BLaER1 treated with 17β-estradiol and CSF1 and Interleukin-3, amounts not matched to agents 10 nM and 100 nM (cell line): ENCODE results near the gene POC5.

ENCODE experiments used
- H3K27ac ChIP-seq, 11 experiments: shearing (Covaris generic); formaldehyde crosslinking; 2 replicates each; pipeline ENCODE4 v1.8.1; 2022
- H3K27me3 ChIP-seq, 11 experiments: shearing (Covaris generic); formaldehyde crosslinking; 2 replicates each; pipeline ENCODE4 v1.8.1; 2022
- H3K36me3 ChIP-seq, 11 experiments: shearing (Covaris generic); formaldehyde crosslinking; 2 replicates each; pipeline ENCODE4 v1.8.1; 2022
- H3K4me1 ChIP-seq, 10 experiments: shearing (Covaris generic); formaldehyde crosslinking; 2 replicates each; pipeline ENCODE4 v1.8.1; 2022
- H3K4me2 ChIP-seq, 11 experiments: shearing (Covaris generic); formaldehyde crosslinking; 2 replicates each; pipeline ENCODE4 v1.8.1; 2022
- H3K4me3 ChIP-seq, 10 experiments: shearing (Covaris generic); formaldehyde crosslinking; 2 replicates each; pipeline ENCODE4 v1.8.1; 2022
- H3K9ac ChIP-seq, 11 experiments: shearing (Covaris generic); formaldehyde crosslinking; 2 replicates each; pipeline ENCODE4 v1.8.1; 2022
- H3K9me3 ChIP-seq, 11 experiments: shearing (Covaris generic); formaldehyde crosslinking; replicated peaks in 1 of 11; 2 replicates each; pipeline ENCODE4 v1.8.1; 2022
- H4K20me1 ChIP-seq, 11 experiments: shearing (Covaris generic); formaldehyde crosslinking; 2 replicates each; pipeline ENCODE4 v1.8.1; 2022
- Cebpa-rat ChIP-seq, 11 experiments: shearing (Covaris generic); IDR thresholded peaks; 2 replicates each; pipeline ENCODE4 v1.8.1; 2022

The POC5 gene

DNA sequence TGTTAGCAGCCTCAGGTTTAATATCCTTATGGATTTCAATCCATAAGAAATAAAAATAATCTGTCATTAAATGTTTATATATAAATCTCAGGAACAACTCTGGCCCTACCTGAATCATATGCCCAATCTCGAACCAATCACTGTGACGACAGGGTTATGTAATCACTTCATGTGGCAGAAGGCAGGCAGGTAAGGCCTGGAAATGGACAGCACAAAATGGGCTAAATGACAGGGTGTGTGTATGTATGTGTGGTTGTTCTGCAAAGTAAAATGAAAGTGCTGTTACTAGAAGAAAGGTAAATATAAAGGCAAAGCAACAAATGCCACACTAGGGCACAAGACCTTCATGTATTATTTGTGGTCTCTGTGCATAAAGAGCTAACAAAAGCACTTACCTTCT lies 86.4 kb downstream of the POC5 start:
- Histone ChIP-seq H3K36me3 (peaks cover 0 to 2% (median 0%) of the 10 kb centered on the region in 11 experiments; a peak in 1 of 22 replicates), H3K4me2 (no peak overlapping the region), H3K4me1 (peaks cover 0 to 6% (median 0%) of the 10 kb centered on the region in 10 experiments; a peak in 2 of 20 replicates), H3K9me3 (no peaks in the 10 kb centered on the region), H3K9ac (no peak overlapping the region), H3K27ac (no peak overlapping the region), H3K27me3 (no peaks in the 10 kb centered on the region), H3K4me3 (no peak overlapping the region), H4K20me1 (no peaks in the 10 kb centered on the region; a peak in 1 of 22 replicates)
- TF ChIP-seq Cebpa-rat (IDR thresholded peaks at IDR 0.05) = no peak

DNA sequence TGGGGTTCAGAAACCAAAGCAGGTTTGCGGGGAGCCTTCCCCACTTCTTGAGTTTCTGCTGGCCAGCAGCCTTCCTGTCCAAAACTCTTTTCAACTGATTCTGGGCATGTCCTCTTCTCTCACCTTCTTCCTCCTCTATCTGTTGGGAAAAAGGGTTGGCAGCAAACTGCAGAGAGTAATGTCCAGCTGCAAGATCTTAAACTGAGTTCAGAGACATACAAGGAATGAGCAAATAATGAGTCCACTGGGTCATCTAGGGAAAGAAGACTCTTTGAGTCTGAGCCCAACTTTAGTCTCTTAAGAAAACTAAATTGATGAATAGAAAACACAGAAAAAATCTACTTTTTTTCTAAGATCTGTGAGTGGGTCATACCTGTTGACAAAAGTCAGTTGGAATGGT lies 89.4 kb downstream of the POC5 start:
- Histone ChIP-seq H3K36me3 (peaks cover 0 to 6% (median 0%) of the 10 kb centered on the region in 11 experiments; a peak in 1 of 22 replicates), H3K9ac (no peak overlapping the region), H3K4me2 (no peak overlapping the region), H3K9me3 (no peaks in the 10 kb centered on the region), H3K4me1 (no peaks in the 10 kb centered on the region), H3K4me3 (no peak overlapping the region), H3K27ac (no peak overlapping the region), H4K20me1 (no peaks in the 10 kb centered on the region; a peak in 1 of 22 replicates), H3K27me3 (no peaks in the 10 kb centered on the region)
- TF ChIP-seq Cebpa-rat (IDR thresholded peaks at IDR 0.05) = no peak

GRCh38 chr5:75626959-75627358 lies 90.3 kb downstream of the POC5 start:
- Histone ChIP-seq H3K4me2 (no peak overlapping the region), H3K9me3 (no peaks in the 10 kb centered on the region), H3K27me3 (no peaks in the 10 kb centered on the region), H3K4me1 (no peaks in the 10 kb centered on the region), H3K27ac (no peak overlapping the region), H3K4me3 (no peak overlapping the region), H4K20me1 (no peaks in the 10 kb centered on the region; a peak in 1 of 22 replicates), H3K36me3 (peaks cover 0 to 6% (median 0%) of the 10 kb centered on the region in 11 experiments; a peak in 1 of 22 replicates), H3K9ac (no peak overlapping the region)
- no peak for TF ChIP-seq Cebpa-rat (IDR thresholded peaks at IDR 0.05)
